Sciatic nerve (tissue), 2 donors: Measurements from ENCODE around the gene AGAP6. TPM values are rescaled to one million over a fixed set of nuclear protein-coding genes. Genes with fewer than 3 reads are reported as not detected.
"Not testable (repeated sequence)": the region's sequence is repeated elsewhere in the genome, so short reads cannot be mapped to it uniquely, and the experiment has no call there.

Experiments
- ATAC-seq: fragments of 200-7000 bp; cut with Tn5 transposase; one replicate; pipeline ENCODE4 v1.9.1; 2020; ENCODE audit warnings: mild to moderate bottlenecking, moderate library complexity
- DNase-seq: peaks from one replicate; pipeline ENCODE4 v3.0.0-alpha.2; 2020; ENCODE audit warnings: low spot score
- intact Hi-C: fragments of 100-400 bp; cut with DNase I; formaldehyde crosslinking; loops from one replicate; pipeline ENCODE4 v1.14.2; 2022
- total RNA-seq: library from RNA; stranded (reverse); fragmentation: NEBNext Ultra II Directional; extraction: Animal tissue kit (Norgen Biotek cat#: 25700); gene quantifications from one replicate; pipeline ENCODE4 v1.2.1, GENCODE V29; 2021
- donor health status: DM: no; HTN: no; CAD: no.
- donor health status: DM: no; HTN: no; CAD: no.

The AGAP6 gene
- total RNA-seq: 18.5 TPM

- intact Hi-C loops: not testable (repeated sequence)
Measured at GRCh38 chr10:49988376-49988775, at the start of gene AGAP6. Gene AGAP6, plus strand, starts transcription at chr10:49988406. Its CDS starts 310 bp downstream, at chr10:49988716.

GRCh38 chr10:49941447-49942338 is 46.5 kb upstream of the AGAP6 start, which contains the start of the genes PARG and TIMM23B:
Gene PARG, minus strand, starts transcription at chr10:49942027. Its CDS starts 302 bp downstream, at chr10:49941725.
Gene TIMM23B, plus strand, starts transcription at chr10:49942053. Its CDS starts 142 bp downstream, at chr10:49942195.
- peak; percentile 97 for ATAC-seq
- intact Hi-C loops: not testable (repeated sequence)
- DNase-seq: peak; percentile 82

More at GRCh38 chr10:49988376-49988775, at the start of gene AGAP6:
- not testable (repeated sequence) for ATAC-seq, DNase-seq

- ATAC-seq: peak; percentile 22
- DNase-seq, intact Hi-C loops: not testable (repeated sequence)
Measured at GRCh38 chr10:49942339-49942705, 45.9 kb upstream of the AGAP6 start.

- DNase-seq, intact Hi-C loops: not testable (repeated sequence)
Measured at GRCh38 chr10:49943607-49944006, 44.6 kb upstream of the AGAP6 start.

GRCh38 chr10:49948142-49948541 is 40.1 kb upstream of the AGAP6 start:
- intact Hi-C loops, ATAC-seq, DNase-seq: not testable (repeated sequence)

More at GRCh38 chr10:49943607-49944006, 44.6 kb upstream of the AGAP6 start:
- not testable (repeated sequence) for ATAC-seq

- not testable (repeated sequence) for ATAC-seq, DNase-seq
Measured at GRCh38 chr10:49948737-49949136, 39.5 kb upstream of the AGAP6 start.

GRCh38 chr10:49952006-49952405 is 36.2 kb upstream of the AGAP6 start:
- ATAC-seq, intact Hi-C loops, DNase-seq: not testable (repeated sequence)

More at GRCh38 chr10:49948737-49949136, 39.5 kb upstream of the AGAP6 start:
- intact Hi-C loops: not testable (repeated sequence)

- intact Hi-C loops, DNase-seq, ATAC-seq: not testable (repeated sequence)
Measured at GRCh38 chr10:49953122-49953521, 35.1 kb upstream of the AGAP6 start.

GRCh38 chr10:49970331-49970857 is 17.8 kb upstream of the AGAP6 start:
- ATAC-seq, DNase-seq, intact Hi-C loops: not testable (repeated sequence)

- ATAC-seq, intact Hi-C loops, DNase-seq: not testable (repeated sequence)
Measured at GRCh38 chr10:49971466-49971865, 16.7 kb upstream of the AGAP6 start.

- intact Hi-C loops, DNase-seq, ATAC-seq: not testable (repeated sequence)
Measured at GRCh38 chr10:49972094-49972493, 16.1 kb upstream of the AGAP6 start.

GRCh38 chr10:49977756-49978155 is 10.4 kb upstream of the AGAP6 start:
- DNase-seq, intact Hi-C loops, ATAC-seq: not testable (repeated sequence)

- DNase-seq, intact Hi-C loops, ATAC-seq: not testable (repeated sequence)
Measured at GRCh38 chr10:49987207-49987606, 999 bp upstream of the AGAP6 start.

GRCh38 chr10:49995321-49995720 is 7.1 kb downstream of the AGAP6 start:
- intact Hi-C loops, ATAC-seq, DNase-seq: not testable (repeated sequence)

GRCh38 chr10:50014024-50014423 is 25.8 kb downstream of the AGAP6 start:
- DNase-seq, ATAC-seq, intact Hi-C loops: not testable (repeated sequence)

GRCh38 chr10:50015596-50016220 is 27.5 kb downstream of the AGAP6 start:
- intact Hi-C loops, DNase-seq, ATAC-seq: not testable (repeated sequence)

GRCh38 chr10:50016926-50017325 is 28.7 kb downstream of the AGAP6 start:
- ATAC-seq, intact Hi-C loops, DNase-seq: not testable (repeated sequence)

- ATAC-seq, DNase-seq, intact Hi-C loops: not testable (repeated sequence)
Measured at GRCh38 chr10:50017646-50018045, 29.4 kb downstream of the AGAP6 start.

GRCh38 chr10:50019279-50019678 is 31.1 kb downstream of the AGAP6 start:
- DNase-seq, intact Hi-C loops, ATAC-seq: not testable (repeated sequence)
